ENCODE data around the gene SHC3. TPM values are rescaled to one million over a fixed set of nuclear protein-coding genes. Genes with fewer than 3 reads are reported as not detected.

The SHC3 gene
- total RNA-seq, 1 donor: 0.36 TPM

DNA sequence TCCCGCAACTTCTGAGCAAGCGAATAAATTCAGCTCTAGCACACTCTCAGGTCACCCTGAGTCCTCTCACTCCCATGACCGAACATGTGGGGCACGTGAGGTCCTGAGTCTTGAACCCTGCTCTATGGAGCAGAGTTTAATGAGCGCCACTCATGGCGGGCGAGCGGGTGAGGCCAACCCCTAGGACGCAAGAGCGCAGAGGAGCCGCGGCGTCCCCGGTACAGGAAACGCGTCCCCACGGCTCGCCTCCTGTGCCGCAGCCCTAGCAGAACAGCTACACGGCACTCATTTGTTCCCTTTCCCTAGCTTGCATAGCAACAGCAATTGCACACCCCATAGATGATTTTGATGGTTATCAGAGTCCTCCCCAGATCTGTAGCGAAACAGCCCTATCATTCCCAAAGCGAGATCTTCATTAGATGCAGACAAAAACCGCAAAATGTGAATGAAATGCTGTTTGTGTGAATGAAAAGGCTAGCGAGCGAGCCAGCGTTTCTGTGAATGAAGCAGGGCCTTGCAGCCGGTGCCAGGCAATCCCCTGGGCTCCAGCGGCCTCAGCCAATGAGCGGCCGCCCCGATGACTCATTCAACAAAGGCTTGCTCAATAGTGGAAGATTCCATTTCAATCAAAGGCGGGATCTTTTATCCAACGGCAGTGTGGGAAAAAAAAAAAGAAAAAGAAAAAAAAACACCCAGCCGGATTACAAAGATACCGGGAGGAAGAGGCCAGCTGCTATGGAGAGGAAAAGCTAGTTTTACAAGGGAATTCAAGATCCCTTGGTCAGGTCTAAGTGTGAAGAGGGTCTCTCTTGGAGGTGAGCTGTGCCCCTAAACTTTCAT is 1.5 kb upstream of the SHC3 start:
- H3K27me3 ChIP-seq (ENCODE audit: insufficient read depth, low read length): peaks cover 33% of the 10 kb centered on the region
- TF ChIP-seq, protein P1, sequence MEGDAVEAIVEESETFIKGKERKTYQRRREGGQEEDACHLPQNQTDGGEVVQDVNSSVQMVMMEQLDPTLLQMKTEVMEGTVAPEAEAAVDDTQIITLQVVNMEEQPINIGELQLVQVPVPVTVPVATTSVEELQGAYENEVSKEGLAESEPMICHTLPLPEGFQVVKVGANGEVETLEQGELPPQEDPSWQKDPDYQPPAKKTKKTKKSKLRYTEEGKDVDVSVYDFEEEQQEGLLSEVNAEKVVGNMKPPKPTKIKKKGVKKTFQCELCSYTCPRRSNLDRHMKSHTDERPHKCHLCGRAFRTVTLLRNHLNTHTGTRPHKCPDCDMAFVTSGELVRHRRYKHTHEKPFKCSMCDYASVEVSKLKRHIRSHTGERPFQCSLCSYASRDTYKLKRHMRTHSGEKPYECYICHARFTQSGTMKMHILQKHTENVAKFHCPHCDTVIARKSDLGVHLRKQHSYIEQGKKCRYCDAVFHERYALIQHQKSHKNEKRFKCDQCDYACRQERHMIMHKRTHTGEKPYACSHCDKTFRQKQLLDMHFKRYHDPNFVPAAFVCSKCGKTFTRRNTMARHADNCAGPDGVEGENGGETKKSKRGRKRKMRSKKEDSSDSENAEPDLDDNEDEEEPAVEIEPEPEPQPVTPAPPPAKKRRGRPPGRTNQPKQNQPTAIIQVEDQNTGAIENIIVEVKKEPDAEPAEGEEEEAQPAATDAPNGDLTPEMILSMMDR (IDR thresholded peaks at IDR 0.05; ENCODE audit: extremely low read depth, low read depth, low read length): no peak
- peak overlapping the region; percentile 78 for H3K27ac ChIP-seq (ENCODE audit: low read depth, low read length)
- no peaks in the 10 kb centered on the region for H3K79me2 ChIP-seq (ENCODE audit: insufficient read depth, low read length)
- no peaks in the 10 kb centered on the region for H3K9me3 ChIP-seq (ENCODE audit: low read depth, low read length)
- no peaks in the 10 kb centered on the region for H3K36me3 ChIP-seq (ENCODE audit: insufficient read depth, low read length)
- H3K4me1 ChIP-seq (ENCODE audit: insufficient read depth, low read length): peaks cover 15% of the 10 kb centered on the region
- H4K20me1 ChIP-seq (ENCODE audit: insufficient read depth, low read length): no peaks in the 10 kb centered on the region
- H2AFZ ChIP-seq (ENCODE audit: low read length): peak overlapping the region; percentile 97
- H3K4me2 ChIP-seq (ENCODE audit: insufficient read depth, low read length): peak overlapping the region; percentile 99
- peak overlapping the region; percentile 73 for H3K4me3 ChIP-seq (ENCODE audit: insufficient read depth, low read length)
- DNase-seq (ENCODE audit: insufficient read length, low spot score, missing footprints): peak; percentile 99

DNA sequence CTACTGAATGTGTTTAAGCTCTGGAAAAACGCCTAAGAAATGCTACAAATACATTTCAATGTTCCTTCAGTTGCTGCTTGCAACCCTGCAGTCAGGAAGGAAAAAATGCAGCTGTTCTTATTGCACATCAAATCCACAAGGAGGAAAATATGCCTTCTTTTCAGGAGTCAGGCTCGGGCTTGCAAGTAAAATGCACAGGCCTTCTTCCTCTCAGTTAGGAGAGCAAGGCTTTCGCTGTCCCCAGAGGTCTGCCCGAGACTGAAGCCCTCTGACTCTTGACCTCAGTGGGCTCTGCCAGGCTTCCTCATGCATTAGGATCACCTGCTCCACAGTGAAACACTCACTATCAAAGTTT is 899 bp upstream of the SHC3 start:
- Histone ChIP-seq H3K36me3 (ENCODE audit: insufficient read depth, low read length) (no peaks in the 10 kb centered on the region), H3K27me3 (ENCODE audit: insufficient read depth, low read length) (peaks cover 33% of the 10 kb centered on the region), H4K20me1 (ENCODE audit: insufficient read depth, low read length) (no peaks in the 10 kb centered on the region), H3K27ac (ENCODE audit: low read depth, low read length) (peak overlapping the region; percentile 78), H3K9me3 (ENCODE audit: low read depth, low read length) (no peaks in the 10 kb centered on the region), H3K4me2 (ENCODE audit: insufficient read depth, low read length) (peak overlapping the region; percentile 99), H3K79me2 (ENCODE audit: insufficient read depth, low read length) (no peaks in the 10 kb centered on the region), H2AFZ (ENCODE audit: low read length) (peak overlapping the region; percentile 97), H3K4me3 (ENCODE audit: insufficient read depth, low read length) (peak overlapping the region; percentile 73), H3K4me1 (ENCODE audit: insufficient read depth, low read length) (peaks cover 15% of the 10 kb centered on the region)
- TF ChIP-seq, protein P1 (IDR thresholded peaks at IDR 0.05; ENCODE audit: extremely low read depth, low read depth, low read length): no peak
- DNase-seq (ENCODE audit: insufficient read length, low spot score, missing footprints): peak; percentile 81

DNA sequence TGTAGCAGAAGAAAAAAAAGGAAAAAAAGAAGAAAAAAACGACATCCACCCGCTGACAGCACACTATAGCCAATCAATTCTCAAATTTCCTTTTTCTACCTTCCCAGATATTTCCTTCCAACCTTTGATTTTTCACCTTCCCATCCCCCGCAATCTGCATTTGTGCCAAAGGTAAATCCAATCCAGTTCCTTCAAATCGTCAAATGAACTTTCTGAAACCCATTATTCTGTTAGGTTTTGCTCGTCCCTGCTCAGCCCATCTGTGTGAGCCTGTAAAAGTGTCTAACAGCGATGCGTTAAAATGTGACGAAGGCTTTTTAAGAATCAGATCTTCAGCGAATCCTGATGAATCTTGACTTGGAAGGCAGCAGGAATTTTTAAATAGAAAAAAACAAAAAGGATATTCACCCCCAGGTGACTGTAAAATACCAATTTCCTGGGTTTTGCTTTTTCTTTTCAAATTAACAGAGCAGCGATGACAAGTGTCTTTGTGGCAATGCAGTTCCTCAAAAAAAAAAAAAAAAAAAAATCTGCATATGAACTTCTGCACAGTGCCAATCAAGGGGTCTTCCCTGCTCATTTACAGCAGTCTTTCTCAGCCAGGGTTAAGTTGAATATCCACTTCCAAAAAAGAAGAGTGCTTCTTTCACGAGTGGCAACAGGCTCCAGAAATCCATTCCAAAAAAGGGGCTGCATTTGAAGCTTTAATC is 367 bp upstream of the SHC3 start:
- H2AFZ ChIP-seq (ENCODE audit: low read length): no peak overlapping the region
- H3K4me2 ChIP-seq (ENCODE audit: insufficient read depth, low read length): peak overlapping the region; percentile 99
- peaks cover 15% of the 10 kb centered on the region for H3K4me1 ChIP-seq (ENCODE audit: insufficient read depth, low read length)
- no peaks in the 10 kb centered on the region for H4K20me1 ChIP-seq (ENCODE audit: insufficient read depth, low read length)
- no peak for DNase-seq (ENCODE audit: insufficient read length, low spot score, missing footprints)
- H3K27me3 ChIP-seq (ENCODE audit: insufficient read depth, low read length): peaks cover 33% of the 10 kb centered on the region
- no peaks in the 10 kb centered on the region for H3K36me3 ChIP-seq (ENCODE audit: insufficient read depth, low read length)
- TF ChIP-seq, protein P1 (IDR thresholded peaks at IDR 0.05; ENCODE audit: extremely low read depth, low read depth, low read length): no peak
- H3K4me3 ChIP-seq (ENCODE audit: insufficient read depth, low read length): peak overlapping the region; percentile 67
- H3K79me2 ChIP-seq (ENCODE audit: insufficient read depth, low read length): no peaks in the 10 kb centered on the region
- H3K27ac ChIP-seq (ENCODE audit: low read depth, low read length): peak overlapping the region; percentile 78
- H3K9me3 ChIP-seq (ENCODE audit: low read depth, low read length): no peaks in the 10 kb centered on the region

All from osteoblast (primary cell).